HCT116 (cell line): Measurements from ENCODE around the gene PACRG. TPM values are rescaled to one million over a fixed set of nuclear protein-coding genes. Genes with fewer than 3 reads are reported as not detected.

ENCODE experiments used
- ATAC-seq: fragments of 200-7000 bp; cut with Tn5 transposase; 2 replicates; pipeline ENCODE4 v1.9.1; 2020; ENCODE audit warnings: mild to moderate bottlenecking, moderate library complexity
- BruUV-seq: library from RNA; stranded (reverse); fragments of 400-500 nt; replicated peaks from 2 replicates; lab custom pipeline; 2021; lab: Mats Ljungman, UMichigan
- CTCF ChIA-PET: fragments of 300-600 bp; sonication (Branson Sonifier 250); formaldehyde crosslinking; loops from one replicate; lab custom pipeline; 2021; ENCODE audit warnings: antibody characterized with exemption; lab: Charles Lee
- POLR2A ChIA-PET: fragments of 300-600, 350-600 bp; sonication (Branson Sonifier 250); formaldehyde crosslinking; loops from one replicate; lab custom pipeline; 2021; ENCODE audit warnings: antibody characterized with exemption; lab: Charles Lee
- RAD21 ChIA-PET, 2 experiments: fragments of 300-600 bp; sonication (Branson Sonifier 250); formaldehyde crosslinking; loops; one replicate each; lab custom pipeline; 2023; ENCODE audit warnings: low total read pairs in 2 of 2; ENCODE audit not compliant: uncharacterized antibody in 2 of 2, unreplicated experiment in 2 of 2, low non-redundant PET in 1 of 2; lab: Charles Lee
- DNase-seq: peaks from one replicate; pipeline ENCODE4 v3.0.0-alpha.2; 2010; ENCODE audit warnings: low read depth, low spot score
- H2AFZ ChIP-seq: fragments of 200-600 bp; shearing (Covaris generic), sonication (generic); 2 replicates; pipeline ENCODE4 v1.6.1; 2017; ENCODE audit warnings: low read depth, mixed run types, mixed read lengths, antibody characterized with exemption, low read length; ENCODE audit not compliant: poor library complexity, severe bottlenecking
- H3K27ac ChIP-seq: 2 replicates; pipeline ENCODE4 v1.5.1; 2012; ENCODE audit warnings: low read depth, low read length
- H3K27me3 ChIP-seq: fragments of 200-600 bp; sonication (generic); 2 replicates; pipeline ENCODE4 v1.6.1; 2016; ENCODE audit warnings: mixed run types, low read length, mixed read lengths; ENCODE audit not compliant: insufficient read depth
- H3K36me3 ChIP-seq, 2 experiments: fragments of 200-500 bp in 1 of 2; fragments of 200-600 bp in 1 of 2; sonication (Bioruptor generic) in 1 of 2; sonication (generic) in 1 of 2; 2 replicates each; pipeline versions ENCODE4 v1.5.1 to v1.6.1; 2014 to 2016; ENCODE audit warnings: low read length in 2 of 2, inconsistent platforms in 1 of 2, mixed read lengths in 1 of 2, mixed run types in 1 of 2; ENCODE audit not compliant: insufficient read depth in 2 of 2, control insufficient read depth in 1 of 2
- H3K4me1 ChIP-seq, 2 experiments: fragments of 200-600 bp in 1 of 2; sonication (generic) in 1 of 2; 2 replicates each; pipeline versions ENCODE4 v1.5.1 to v1.6.1; 2012 to 2017; ENCODE audit warnings: low read length in 2 of 2, inconsistent platforms in 1 of 2, mild to moderate bottlenecking in 1 of 2, mixed read lengths in 1 of 2, mixed run types in 1 of 2, moderate library complexity in 1 of 2; ENCODE audit not compliant: insufficient read depth in 2 of 2, control insufficient read depth in 1 of 2
- H3K4me2 ChIP-seq: fragments of 200-600 bp; sonication (generic); 2 replicates; pipeline ENCODE4 v1.6.1; 2017; ENCODE audit warnings: mixed run types, low read length, mixed read lengths
- H3K4me3 ChIP-seq, 2 experiments: fragments of 200-600 bp in 1 of 2; sonication (generic) in 1 of 2; replicated peaks in 1 of 2; 2 replicates each; pipeline ENCODE4 v1.5.1; 2011 to 2016; ENCODE audit warnings: low read length in 2 of 2, control low read depth in 1 of 2, low read depth in 1 of 2, mild to moderate bottlenecking in 1 of 2, mixed read lengths in 1 of 2, mixed run types in 1 of 2
- H3K79me2 ChIP-seq: fragments of 200-600 bp; sonication (generic); 2 replicates; pipeline ENCODE4 v1.6.1; 2017; ENCODE audit warnings: mild to moderate bottlenecking, mixed run types, low read length, moderate library complexity, mixed read lengths; ENCODE audit not compliant: insufficient read depth
- H3K9ac ChIP-seq: fragments of 200-600 bp; sonication (generic); 2 replicates; pipeline ENCODE4 v1.6.1; 2016; ENCODE audit warnings: low read length, mixed read lengths
- H3K9me2 ChIP-seq: fragments of 200-600 bp; sonication (generic), shearing (Covaris generic); 2 replicates; pipeline ENCODE4 v1.6.1; 2017; ENCODE audit warnings: mixed run types, mild to moderate bottlenecking, moderate library complexity; ENCODE audit not compliant: insufficient read depth
- H3K9me3 ChIP-seq, 2 experiments: fragments of 200-500 bp in 1 of 2; fragments of 200-600 bp in 1 of 2; sonication (Bioruptor generic) in 1 of 2; sonication (generic) in 1 of 2; 2 replicates each; pipeline ENCODE4 v1.6.1; 2014 to 2017; ENCODE audit warnings: low read length in 2 of 2, mixed read lengths in 2 of 2, inconsistent platforms in 1 of 2, low read depth in 1 of 2, mild to moderate bottlenecking in 1 of 2, mixed run types in 1 of 2, moderate library complexity in 1 of 2; ENCODE audit not compliant: control insufficient read depth in 1 of 2, insufficient read depth in 1 of 2
- H4K20me1 ChIP-seq: fragments of 200-600 bp; sonication (generic), shearing (Covaris generic); 2 replicates; pipeline ENCODE4 v1.6.1; 2017; ENCODE audit warnings: mixed run types, mild to moderate bottlenecking, moderate library complexity; ENCODE audit not compliant: insufficient read depth
- CBX3 ChIP-seq: IDR thresholded peaks from 2 replicates; pipeline ENCODE4 v1.6.1; 2012; ENCODE audit warnings: low read depth
- CEBPB ChIP-seq: IDR thresholded peaks from 2 replicates; pipeline ENCODE4 v1.6.1; 2012; ENCODE audit warnings: low read depth
- ELF1 ChIP-seq: IDR thresholded peaks from 2 replicates; pipeline ENCODE4 v1.6.1; 2012; ENCODE audit warnings: low read depth, borderline replicate concordance
- EZH2 ChIP-seq: fragments of 200-600 bp; sonication (generic); IDR thresholded peaks from 2 replicates; pipeline ENCODE4 v1.6.1; 2017; ENCODE audit warnings: antibody characterized with exemption, mixed run types
- EZH2phosphoT487 ChIP-seq: fragments of 200-600 bp; IDR thresholded peaks from 2 replicates; pipeline ENCODE4 v1.6.1; 2018; ENCODE audit warnings: antibody characterized with exemption, borderline replicate concordance
- FOSL1 ChIP-seq: IDR thresholded peaks from 2 replicates; pipeline ENCODE4 v1.6.1; 2012; ENCODE audit warnings: low read depth
- JUND ChIP-seq: IDR thresholded peaks from 2 replicates; pipeline ENCODE4 v1.6.1; 2012
- MAX ChIP-seq: IDR thresholded peaks from 2 replicates; pipeline ENCODE4 v1.6.1; 2012
- RAD21 ChIP-seq: IDR thresholded peaks from 2 replicates; pipeline ENCODE4 v1.6.1; 2012; ENCODE audit warnings: low read depth, mild to moderate bottlenecking
- SP1 ChIP-seq: IDR thresholded peaks from 2 replicates; pipeline ENCODE4 v1.6.1; 2012; ENCODE audit warnings: low read depth
- SRF ChIP-seq: IDR thresholded peaks from 2 replicates; pipeline ENCODE4 v1.6.1; 2012; ENCODE audit warnings: low read depth
- TCF7L2 ChIP-seq: IDR thresholded peaks from 2 replicates; pipeline ENCODE4 v1.7.0; 2011; ENCODE audit warnings: borderline replicate concordance, inconsistent platforms; ENCODE audit not compliant: insufficient read depth, insufficient read length; ENCODE audit errors: extremely low read depth
- YY1 ChIP-seq: IDR thresholded peaks from 2 replicates; pipeline ENCODE4 v1.6.1; 2011; ENCODE audit warnings: low read length, low read depth, moderate library complexity, mild to moderate bottlenecking; ENCODE audit not compliant: insufficient replicate concordance; ENCODE audit errors: extremely low read depth
- ZBTB33 ChIP-seq: IDR thresholded peaks from 2 replicates; pipeline ENCODE4 v1.6.1; 2011; ENCODE audit warnings: mild to moderate bottlenecking, low read length, moderate library complexity; ENCODE audit not compliant: insufficient replicate concordance; ENCODE audit errors: extremely low read depth
- ZFX ChIP-seq: fragments of 450-650 bp; IDR thresholded peaks from 2 replicates; pipeline ENCODE4 v1.6.1; 2017
- ZNF274 ChIP-seq: fragments of 200-500 bp; sonication (Bioruptor generic); IDR thresholded peaks from 2 replicates; pipeline ENCODE4 v1.6.1; 2014; ENCODE audit warnings: mild to moderate bottlenecking, low read depth, low read length, inconsistent platforms
- intact Hi-C: fragments of 100-400 bp; cut with micrococcal nuclease; formaldehyde crosslinking; loops from 2 replicates; pipeline ENCODE4 v1.10.0; 2022
- total RNA-seq: library from RNA; stranded (reverse); gene quantifications from one replicate; pipeline ENCODE4 v1.2.1, GENCODE V29; 2021; ENCODE audit not compliant: unreplicated experiment
- TF ChIP-seq, protein P1 (sequence below): IDR thresholded peaks from 2 replicates; pipeline ENCODE4 v1.6.1; 2012; ENCODE audit warnings: low read depth
- TF ChIP-seq, protein P2 (sequence below): IDR thresholded peaks from 2 replicates; pipeline ENCODE4 v1.6.1; 2012

Gene PACRG
- total RNA-seq, 1 experiment from 2014 or later: 0.71 TPM

- Histone ChIP-seq H3K4me3 (no peak overlapping the region), H3K36me3 (no peaks in the 10 kb centered on the region), H3K79me2 (no peaks in the 10 kb centered on the region), H3K4me1 (no peaks in the 10 kb centered on the region), H4K20me1 (no peaks in the 10 kb centered on the region), H3K27me3 (no peaks in the 10 kb centered on the region), H3K4me2 (no peak overlapping the region), H3K9me3 (no peaks in the 10 kb centered on the region), H3K9ac (no peak overlapping the region), H3K9me2 (no peaks in the 10 kb centered on the region), H3K27ac (no peak overlapping the region), H2AFZ (no peak overlapping the region)
- TF ChIP-seq SP1 (no peak), ZBTB33 (no peak), EZH2 (no peak), RAD21 (no peak), TCF7L2 (no peak), YY1 (no peak), MAX (no peak), EZH2phosphoT487 (no peak), ZNF274 (no peak), SRF (no peak), FOSL1 (no peak), ZFX (no peak), JUND (no peak), CEBPB (no peak), ELF1 (no peak), CBX3 (no peak)
- TF ChIP-seq, protein P1, sequence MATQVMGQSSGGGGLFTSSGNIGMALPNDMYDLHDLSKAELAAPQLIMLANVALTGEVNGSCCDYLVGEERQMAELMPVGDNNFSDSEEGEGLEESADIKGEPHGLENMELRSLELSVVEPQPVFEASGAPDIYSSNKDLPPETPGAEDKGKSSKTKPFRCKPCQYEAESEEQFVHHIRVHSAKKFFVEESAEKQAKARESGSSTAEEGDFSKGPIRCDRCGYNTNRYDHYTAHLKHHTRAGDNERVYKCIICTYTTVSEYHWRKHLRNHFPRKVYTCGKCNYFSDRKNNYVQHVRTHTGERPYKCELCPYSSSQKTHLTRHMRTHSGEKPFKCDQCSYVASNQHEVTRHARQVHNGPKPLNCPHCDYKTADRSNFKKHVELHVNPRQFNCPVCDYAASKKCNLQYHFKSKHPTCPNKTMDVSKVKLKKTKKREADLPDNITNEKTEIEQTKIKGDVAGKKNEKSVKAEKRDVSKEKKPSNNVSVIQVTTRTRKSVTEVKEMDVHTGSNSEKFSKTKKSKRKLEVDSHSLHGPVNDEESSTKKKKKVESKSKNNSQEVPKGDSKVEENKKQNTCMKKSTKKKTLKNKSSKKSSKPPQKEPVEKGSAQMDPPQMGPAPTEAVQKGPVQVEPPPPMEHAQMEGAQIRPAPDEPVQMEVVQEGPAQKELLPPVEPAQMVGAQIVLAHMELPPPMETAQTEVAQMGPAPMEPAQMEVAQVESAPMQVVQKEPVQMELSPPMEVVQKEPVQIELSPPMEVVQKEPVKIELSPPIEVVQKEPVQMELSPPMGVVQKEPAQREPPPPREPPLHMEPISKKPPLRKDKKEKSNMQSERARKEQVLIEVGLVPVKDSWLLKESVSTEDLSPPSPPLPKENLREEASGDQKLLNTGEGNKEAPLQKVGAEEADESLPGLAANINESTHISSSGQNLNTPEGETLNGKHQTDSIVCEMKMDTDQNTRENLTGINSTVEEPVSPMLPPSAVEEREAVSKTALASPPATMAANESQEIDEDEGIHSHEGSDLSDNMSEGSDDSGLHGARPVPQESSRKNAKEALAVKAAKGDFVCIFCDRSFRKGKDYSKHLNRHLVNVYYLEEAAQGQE: no peak
- TF ChIP-seq, protein P2, sequence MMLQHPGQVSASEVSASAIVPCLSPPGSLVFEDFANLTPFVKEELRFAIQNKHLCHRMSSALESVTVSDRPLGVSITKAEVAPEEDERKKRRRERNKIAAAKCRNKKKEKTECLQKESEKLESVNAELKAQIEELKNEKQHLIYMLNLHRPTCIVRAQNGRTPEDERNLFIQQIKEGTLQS: no peak
- POLR2A ChIA-PET: no interaction called here
- DNase-seq (no peak), ATAC-seq (no peak)
- RAD21 ChIA-PET: no interaction called here
- no TSS peak for BruUV-seq
- CTCF ChIA-PET: no interaction called here
- intact Hi-C loops: no loop called here
These were observed 352.5 kb downstream of the PACRG start for GRCh38 chr6:163080228-163080627.
